Measurements from ENCODE around the gene RABGGTA.
"Not testable (repeated sequence)": the region's sequence is repeated elsewhere in the genome, so short reads cannot be mapped to it uniquely, and the experiment has no call there.

RABGGTA gene

DNA sequence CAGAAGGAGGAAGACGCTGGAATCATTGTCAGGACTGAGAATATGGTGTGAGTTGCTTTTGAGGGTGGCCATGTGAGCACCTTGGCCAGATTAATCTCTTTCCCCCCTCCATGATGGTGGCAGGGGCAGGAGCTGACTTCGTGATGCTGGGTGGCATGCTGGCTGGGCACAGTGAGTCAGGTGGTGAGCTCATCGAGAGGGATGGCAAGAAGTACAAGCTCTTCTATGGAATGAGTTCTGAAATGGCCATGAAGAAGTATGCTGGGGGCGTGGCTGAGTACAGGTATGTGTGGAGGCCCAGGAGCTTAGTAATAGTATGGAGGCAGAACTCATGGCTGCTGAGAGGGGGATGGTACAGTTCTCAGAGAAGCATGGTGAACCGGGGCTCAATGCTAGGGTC, 33.3 kb downstream of the RABGGTA start:
- DNase-seq = no peak

DNA sequence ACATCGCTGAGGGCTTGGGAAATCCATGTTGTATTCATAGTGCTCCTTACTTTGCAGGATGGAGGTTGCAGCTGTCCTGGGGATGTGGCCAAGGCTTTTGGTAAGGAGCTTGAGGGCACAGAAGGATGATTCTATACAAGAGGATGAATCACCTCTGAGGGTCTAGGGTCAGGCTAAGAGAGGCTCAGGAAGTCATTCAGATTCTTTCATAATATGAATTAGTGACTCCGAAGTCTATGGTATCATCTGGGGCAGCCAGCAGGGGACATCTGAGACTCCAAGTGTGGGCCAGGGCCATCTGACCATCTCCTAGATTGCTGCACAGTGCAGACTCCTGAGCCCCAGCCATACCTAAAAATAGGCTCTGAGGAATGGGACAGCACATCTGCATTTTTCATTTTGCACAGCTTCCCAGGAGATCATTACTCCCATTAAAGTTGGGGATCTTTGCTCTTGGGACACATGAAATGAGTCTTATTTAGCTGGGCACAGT, 33.9 kb downstream of the RABGGTA start:
- DNase-seq = no peak

DNA sequence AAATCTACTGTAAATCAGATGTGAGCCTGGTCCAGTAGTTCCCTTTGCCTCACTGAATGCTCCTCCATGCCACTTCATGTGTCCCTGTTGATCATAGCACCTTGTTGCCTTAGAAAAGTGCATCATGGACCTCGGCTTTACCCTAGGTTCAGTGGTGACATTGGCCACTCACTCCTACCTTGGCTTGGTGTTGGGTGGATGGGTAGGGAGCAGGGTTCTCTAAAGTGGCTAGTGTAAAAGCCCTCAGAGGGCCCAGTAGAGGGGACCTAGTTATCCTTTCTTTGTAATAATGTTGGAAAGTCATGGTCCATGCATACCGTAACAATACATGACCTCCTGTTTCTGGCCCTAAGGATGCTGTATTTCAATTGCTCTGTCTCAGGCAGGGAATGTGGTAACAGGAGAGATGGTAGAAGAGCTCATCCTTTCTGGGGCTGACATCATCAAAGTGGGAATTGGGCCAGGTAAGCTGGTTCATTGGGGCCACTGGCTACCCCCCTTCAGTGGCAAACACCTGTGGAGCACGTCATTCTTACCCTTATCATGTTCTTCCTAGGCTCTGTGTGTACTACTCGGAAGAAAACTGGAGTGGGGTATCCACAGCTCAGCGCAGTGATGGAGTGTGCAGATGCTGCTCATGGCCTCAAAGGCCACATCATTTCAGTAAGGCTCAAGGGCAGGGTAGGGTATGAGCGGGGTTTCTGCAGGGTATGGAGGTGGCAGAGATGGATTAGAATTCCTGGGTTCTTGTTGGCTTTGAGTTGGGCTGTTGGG, 34.5 kb downstream of the RABGGTA start:
- DNase-seq = no peak

DNA sequence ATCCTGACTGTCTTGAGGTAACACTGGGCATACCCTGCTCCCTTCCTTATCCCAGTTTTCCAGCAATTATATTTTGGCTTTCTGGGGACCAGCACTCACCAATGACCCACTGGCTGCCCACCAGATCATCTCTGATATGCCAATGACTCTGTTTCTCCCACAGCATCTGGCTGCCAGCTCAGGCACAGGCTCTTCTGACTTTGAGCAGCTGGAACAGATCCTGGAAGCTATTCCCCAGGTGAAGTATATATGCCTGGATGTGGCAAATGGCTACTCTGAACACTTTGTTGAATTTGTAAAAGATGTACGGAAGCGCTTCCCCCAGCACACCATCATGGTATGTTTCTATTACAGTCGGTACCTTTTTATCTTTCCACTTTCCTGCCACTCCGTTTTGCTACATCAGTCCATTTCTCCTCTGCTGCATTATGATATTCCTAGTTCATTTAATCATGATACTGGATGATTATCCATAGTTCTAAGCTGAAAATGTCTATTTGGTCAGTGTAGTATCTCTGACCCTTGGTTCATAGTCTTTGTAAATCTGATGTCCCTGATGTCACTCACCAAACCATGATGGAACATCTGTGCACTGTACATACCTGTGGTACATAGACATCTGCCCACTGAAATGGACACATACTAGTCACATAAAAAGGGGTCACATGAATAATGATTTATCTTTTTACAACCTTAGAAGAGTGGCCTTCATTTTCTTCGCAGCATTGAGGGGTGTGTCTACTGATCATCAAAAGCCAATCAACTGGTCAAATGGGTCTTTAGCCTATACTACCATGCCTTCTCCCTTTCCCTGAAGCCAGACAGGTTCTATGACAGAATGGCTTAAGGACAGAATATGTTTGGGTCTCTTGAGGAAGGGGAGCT, 35.4 kb downstream of the RABGGTA start:
- no peak for DNase-seq

DNA sequence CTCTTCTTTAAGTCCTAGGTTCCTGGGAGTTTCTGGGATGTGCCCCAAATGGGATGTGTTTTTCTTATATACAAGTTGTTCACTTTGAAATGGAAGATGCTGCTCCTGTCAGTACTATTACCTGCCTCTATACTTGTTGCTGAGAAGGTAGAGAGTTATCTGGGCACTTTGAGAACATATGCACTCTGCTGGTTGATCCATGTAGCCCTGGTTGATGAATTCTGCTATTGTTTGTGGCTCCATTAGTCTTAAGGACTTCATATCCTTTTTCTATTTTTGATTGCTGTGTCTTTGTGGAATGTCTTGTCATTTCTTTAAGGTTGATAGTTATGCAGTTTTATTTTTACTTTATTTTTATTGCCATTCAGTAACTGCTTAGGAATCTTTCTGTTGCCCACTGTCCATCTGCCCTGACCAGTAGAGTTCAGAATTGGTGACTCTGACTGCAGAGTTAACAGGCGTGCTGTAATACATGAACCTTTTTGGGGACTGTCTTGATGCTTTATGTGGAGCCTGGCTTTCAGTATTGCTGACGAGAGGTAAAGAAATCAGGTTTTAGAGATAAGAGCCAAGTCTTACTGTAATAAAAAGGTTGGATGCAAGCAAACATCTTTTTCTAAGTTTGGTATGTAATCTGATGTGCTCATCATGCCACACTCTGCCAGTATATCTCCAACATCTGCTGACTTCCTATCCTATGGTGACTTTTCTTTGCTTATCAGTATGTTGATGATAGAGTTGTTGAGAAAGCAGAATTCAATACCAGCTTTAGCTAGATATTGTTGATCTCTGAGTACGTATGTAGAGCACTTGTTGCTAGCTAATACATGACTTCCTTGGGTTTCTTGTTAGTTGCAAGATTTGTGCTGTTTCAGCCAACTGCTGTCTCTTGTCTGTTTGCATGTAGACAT, 37.0 kb downstream of the RABGGTA start:
- DNase-seq = no peak

DNA sequence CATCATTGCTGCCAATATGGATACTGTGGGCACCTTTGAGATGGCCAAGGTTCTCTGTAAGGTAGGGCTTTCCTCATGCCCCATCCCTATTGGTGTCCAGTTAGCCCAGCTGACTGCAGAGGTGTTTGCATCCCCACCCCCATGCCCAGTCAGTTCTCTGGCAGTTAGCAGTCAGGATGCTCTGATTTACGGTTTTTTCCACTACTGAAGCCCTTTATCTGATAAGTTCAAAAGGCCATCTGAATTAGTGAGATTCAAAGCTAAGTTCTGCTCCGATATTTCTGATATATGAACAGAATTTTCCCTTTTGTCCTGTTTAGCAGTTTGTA, 37.9 kb downstream of the RABGGTA start:
- no peak for DNase-seq

DNA sequence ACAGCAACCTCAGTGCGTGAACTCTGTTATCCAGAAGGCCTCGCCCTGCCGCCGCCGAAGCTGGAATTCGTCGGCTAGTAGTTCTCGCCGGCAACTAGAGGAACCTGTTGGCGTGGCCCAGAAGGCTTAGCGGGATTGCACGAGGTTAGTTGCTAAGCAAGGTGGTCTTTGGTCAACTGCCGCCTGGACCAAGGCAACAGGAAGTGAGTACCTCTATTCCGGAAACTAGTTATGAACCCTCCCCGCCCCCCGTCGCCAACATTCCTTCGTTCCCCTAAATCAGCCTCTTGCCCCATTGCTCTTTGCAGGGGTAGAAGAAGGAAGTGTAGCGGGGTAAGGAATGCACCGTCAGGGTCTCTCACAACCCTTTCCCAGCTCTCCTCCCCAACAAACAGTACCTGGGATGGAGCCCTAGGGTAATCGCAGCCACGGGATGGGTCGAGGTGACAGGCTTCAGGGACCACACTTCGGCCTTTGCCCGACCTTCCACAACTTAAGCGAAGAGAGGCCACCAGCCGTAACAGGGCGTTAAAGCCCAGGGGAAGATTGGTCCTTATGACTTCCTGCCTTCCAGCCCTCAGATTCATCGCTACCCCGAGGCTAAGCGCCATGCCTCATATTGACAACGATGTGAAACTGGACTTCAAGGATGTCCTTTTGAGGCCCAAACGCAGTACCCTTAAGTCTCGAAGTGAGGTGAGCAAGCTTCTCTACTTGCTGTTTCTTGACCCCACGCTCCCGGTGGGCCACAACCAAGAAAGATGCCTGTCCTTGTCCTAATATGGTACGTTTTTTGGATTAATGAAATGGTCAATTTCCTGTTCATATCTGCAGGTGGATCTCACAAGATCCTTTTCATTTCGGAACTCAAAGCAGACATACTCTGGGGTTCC, 38.5 kb downstream of the RABGGTA start, which contains the start of gene GMPR2:
Gene GMPR2, plus strand, starts transcription at position 285 of the 893 bp plus-strand sequence. Its CDS starts 325 bp downstream, at position 610.
- no peak for DNase-seq

DNA sequence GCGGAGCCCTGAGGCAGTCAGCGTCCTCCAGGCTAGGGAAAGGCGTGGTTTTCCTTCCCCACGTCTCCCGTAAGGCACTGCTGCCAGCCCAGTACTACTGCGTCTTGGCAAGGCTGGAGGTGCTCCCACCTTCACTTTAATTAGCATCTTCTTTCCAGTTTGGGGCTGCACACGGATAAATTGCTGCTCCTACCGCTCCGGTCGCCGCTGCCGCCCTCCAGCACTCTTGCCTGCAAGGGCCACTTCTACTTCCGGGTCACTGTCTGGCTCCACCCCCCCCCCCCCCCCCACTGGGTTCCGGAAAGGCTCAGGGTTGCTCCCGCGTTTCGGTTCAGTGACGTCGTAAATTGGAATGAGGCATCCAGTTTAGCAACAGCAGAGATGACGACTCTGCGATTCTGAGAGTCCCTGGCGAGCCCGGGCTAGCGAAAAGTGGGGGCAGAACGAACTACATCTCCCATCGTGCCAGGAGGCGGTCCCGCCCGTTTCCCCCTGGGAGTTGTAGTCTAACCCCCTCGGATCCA, 39.2 kb downstream of the RABGGTA start, which contains the start of gene NEDD8:
Gene NEDD8, minus strand, starts transcription at position 247 of the 524 bp plus-strand sequence. Its CDS starts 100 bp downstream, at position 147.
- peak; percentile 76 for DNase-seq

DNA sequence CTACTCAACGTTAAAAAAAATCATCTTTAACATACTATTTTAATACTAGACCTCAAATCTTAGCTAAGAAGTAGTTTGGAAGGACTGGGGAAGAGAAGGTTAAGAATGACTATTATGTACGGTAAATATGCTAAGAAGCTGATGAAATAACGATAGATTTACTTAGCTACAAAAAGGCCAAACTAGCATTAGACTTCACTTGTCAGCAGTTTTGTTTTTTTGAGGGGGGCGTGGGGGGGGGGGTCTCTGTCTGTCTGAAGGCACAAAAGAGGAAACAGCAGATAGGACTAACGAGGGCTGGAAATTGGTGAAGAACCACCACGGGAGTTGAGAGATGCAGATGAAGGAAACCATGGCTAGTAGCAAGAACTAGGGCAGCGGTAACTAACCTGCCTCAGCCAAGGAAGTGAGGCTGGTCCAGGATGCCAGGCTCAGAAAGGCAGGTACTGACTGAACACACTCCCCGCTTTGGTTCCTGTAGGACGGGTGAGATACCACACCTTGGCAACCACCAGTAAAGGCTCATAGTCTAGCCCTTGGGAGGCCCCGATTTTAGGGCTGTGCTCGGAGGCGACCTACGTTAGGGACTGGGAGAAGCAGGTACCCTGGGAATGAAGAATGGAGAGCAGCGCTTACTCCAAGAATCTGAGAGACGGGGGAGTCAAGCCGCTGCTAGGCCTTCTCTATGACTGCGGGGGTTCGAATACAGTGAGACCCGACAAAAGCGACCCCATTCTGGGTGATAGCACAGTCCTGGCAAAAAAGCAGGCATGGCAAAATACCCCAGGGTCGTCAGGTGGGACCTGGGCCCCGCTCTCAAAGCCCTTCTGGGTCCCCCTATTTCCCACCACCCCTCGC, 39.9 kb downstream of the RABGGTA start:
- no peak for DNase-seq

DNA sequence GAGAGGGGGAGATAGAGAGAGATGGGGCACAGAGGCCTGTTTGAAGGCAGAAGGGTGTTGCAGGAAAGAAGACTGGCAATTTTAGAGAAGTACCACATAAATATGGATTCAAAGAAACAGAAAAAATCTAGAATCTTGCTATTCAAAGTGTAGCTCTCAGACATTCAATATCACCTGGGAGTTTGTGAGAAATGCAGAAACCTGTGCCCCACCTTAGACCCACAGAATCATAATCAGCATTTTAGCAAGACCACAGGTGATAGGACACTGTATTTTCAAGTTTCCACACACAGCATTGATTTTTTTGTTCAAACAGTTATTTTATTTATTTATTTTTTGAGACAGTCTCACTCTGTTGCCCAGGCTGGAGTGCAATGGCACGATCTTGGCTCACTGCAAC, 42.5 kb downstream of the RABGGTA start:
- no peak for DNase-seq

DNA sequence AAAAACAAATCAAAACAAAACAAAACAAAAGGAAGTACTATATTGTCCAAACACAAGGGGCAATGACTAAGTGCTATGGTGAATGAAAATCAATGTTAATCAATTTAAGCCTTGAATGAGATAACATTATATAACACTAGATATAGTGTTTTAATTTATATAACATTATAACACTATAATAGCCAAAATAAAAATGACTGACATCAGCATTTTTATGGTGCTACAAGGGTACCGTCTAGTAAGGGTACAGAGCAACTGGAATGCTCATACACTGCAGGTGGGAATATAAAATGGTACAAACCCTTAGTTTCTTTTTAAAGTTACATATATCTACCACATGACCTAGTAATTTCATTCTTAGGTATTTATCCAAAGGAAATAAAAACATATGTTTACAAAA, 44.9 kb downstream of the RABGGTA start:
- DNase-seq = no peak

DNA sequence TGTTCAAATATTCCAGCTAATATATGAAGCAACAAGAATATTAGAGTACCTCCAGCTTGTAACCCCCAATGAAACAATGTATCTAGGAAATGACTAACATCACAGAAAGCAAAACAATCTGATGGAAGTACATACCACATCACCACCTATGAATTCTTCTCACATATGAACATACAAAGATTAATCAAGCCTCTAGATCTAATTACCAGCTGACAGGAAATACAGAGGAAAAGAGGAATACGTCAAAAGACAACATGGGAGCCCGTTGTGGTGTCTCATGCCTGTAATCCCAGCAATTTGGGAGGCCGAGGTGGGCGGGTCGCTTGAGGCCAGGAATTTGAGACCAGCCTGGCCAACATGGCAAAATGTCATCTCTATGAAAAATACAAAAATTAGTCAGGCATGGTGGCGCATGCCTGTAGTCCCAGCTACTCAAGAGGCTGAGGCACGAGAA, 46.8 kb downstream of the RABGGTA start:
- DNase-seq = no peak

DNA sequence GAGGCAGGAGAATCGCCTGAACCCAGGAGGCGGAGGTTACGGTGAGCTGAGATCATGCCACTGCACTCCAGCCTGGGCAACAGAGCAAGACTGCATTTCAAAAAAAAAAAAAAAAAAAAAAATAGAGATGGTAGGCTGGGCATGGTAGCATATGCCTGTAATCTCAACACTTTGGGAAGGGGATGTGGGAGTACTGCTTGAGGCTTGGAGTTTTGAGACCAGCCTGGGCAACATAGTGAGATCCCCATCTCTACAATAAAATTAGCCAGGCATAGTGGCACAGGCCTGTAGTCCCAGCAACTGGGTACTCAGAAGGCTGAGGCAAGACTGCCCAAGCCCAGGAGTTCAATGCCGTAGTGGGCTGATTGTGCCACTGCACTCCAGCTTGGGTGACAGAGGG, 48.4 kb downstream of the RABGGTA start:
- not testable (repeated sequence) for DNase-seq

DNA sequence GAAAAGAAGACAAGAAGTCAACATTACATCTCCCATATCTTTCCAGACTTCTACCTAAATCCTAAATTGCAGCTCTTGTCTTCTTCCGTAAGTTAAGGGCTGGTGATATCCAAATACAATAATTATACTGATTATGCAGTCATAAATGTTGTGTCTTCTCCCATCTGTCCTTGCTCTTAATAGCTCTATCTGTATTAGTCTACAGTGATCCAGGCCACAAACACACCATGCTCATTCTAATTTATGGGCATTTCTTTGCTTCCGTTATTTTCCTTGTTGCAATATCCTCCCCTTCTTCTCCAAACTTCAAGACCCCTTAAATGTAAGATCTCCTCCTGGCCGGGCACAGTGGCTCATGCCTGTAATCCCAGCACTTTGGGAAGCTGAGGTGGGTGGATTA, 51.9 kb downstream of the RABGGTA start:
- no peak for DNase-seq

DNA sequence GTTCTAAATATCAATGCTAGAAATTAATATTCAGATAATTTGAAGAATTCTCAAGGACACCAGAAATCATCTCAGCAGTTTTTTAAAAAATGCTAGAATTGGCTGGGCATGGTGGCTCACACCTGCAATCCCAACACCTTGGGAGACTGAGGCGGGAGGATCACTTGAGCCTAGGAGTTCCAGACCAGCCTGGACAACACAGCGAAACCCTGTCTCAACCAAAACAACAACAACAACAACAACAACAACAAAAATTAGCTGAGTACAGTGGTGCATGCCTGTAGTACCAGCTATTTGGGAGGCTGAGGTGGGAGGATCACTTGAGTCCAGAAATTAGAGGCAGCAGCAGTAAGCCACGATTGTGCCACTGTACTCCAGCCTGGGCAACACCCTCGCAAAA, 52.3 kb downstream of the RABGGTA start:
- no peak for DNase-seq

DNA sequence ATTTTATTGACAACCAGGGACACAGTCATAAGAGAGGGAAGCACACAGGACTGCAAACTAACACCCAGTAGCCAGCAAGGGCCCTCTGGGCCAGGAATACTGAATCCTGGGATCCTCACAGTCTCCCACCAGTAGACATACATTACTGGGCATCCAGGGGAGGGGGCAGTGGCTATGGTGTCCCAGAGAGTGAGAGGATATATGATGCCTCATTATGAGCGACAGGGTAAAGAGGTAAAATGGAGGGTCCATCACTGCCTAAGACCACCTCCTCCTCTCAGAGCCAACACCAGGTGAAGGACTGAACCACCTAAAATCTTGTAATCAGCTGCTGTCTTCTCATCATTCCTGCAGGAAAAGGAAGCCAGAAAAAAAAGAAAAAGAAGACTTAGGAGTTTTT, 54.5 kb downstream of the RABGGTA start:
- DNase-seq = not testable (repeated sequence)

DNA sequence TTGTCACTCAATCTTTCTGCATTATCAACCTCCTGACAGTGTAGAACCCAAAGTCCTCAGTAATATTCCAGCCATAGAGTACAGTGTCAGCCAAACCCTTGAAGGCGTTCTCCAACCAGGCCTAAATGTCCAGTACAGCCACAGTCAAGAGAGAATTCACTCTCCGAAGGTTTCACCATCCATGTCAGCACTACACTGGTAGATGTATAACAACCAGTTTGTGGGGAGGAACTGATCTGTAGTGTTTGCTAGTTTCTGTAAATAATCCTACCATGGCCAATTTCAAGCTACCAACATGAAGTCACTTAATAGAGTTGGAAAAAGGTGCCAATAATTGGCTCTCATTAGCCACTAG, 55.1 kb downstream of the RABGGTA start:
- DNase-seq = no peak

Data from amniotic stem cell (primary cell).